GM21737 (cell line): Measurements from ENCODE around the gene CD8A.
"Not testable (repeated sequence)": the region's sequence is repeated elsewhere in the genome, so short reads cannot be mapped to it uniquely, and the experiment has no call there.

Experiments used
- ATAC-seq: cut with Tn5 transposase; IDR thresholded peaks from one replicate; pipeline ENCODE4 v1.9.1; 2021; ENCODE audit warnings: mild to moderate bottlenecking, moderate library complexity; ENCODE audit not compliant: unreplicated experiment

CD8A gene

GRCh38 chr2:86790676-86791572 lies at the start of gene CD8A:
CD8A (minus strand) TSS chr2:86790913; CDS start chr2:86790825, 88 bp downstream.
- no peak for ATAC-seq

DNA sequence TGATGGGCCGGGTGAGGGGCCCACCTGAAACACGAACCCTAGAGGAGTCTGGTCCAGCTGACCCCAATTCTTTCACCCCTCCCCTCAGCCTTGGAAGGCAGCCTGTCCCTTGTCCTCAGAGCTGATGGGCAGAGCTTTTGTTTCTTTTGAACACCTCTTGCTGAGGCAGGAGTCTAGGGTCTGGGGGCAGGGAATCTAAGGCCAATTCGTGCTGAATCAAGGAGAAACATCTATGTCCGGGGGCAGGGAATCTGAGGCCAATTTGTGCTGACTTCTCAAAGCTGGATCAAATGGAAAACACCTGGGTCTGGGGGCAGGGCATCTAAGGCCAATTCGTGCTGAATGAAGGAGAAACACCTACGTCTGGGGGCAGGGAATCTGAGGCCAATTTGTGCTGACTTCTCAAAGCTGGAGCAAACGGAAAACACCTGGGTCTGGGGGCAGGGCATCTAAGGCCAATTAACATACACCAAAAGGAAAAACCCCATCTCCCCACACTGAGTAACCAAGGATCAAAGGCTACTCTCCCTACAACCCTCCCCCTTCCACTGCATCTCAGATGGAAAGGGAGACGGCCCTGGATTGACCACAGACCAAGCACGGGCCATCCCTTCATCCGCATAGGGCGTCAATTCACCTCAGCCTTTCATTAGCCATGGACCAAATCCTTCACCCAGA lies 49.3 kb upstream of the CD8A start:
- not testable (repeated sequence) for ATAC-seq

- ATAC-seq = not testable (repeated sequence)
Measured at GRCh38 chr2:86839455-86839854, 48.7 kb upstream of the CD8A start.

DNA sequence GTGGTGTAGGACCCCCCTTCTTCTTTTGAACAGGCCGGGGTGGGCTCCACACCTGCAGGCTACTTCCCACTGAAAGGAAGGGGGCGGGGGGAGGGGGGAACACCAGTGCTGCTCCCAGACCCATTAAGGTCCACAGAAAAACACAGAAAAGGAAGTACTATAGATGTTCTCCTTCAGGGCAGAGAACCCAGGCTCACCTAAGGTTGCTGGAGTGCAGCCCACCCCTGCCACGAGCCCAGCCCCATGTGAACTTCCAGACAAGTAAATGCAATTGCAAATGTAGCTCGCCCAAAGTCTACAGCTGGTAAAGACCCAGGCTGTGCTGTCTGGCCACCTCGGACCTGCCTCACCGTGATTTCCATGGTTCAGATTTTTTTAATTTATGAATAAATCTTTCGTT lies 47.0 kb upstream of the CD8A start:
- ATAC-seq = not testable (repeated sequence)

DNA sequence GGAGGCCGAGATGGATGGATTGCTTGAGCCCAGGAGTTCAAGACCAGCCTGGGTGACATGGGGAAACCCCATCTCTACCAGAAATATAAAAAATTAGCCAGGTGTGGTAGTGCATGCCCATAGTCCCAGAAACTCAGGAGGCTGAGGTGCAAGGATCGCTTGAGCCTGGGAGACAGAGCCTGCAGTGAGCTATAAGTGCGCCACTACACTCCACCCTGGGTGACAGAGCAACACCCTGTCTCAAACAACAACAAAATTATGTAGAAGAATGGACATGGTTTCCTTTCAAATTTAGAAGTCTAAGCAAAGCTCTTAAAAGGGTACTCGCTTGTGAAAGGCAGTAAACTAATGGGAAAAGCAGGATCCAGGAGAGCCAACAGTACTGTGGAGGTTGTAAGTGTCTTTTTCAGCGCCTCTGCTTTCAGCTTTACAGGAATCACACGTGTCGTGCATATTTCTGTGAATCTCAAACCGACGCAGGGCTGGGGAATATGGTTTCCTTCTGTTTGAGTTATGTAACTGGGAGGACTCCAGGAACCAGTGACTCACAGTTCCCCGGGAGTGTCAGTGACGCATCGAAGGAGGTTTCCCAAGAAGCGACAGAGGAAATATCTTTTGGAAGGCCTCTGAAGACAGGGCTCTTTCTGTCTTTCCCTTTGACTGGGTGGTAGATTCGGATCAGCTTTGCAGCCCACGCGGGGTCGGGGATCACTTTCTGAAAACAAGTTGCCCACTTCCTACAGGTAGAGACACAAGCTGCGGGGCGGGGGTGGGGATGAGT lies 46.4 kb upstream of the CD8A start:
- not testable (repeated sequence) for ATAC-seq

DNA sequence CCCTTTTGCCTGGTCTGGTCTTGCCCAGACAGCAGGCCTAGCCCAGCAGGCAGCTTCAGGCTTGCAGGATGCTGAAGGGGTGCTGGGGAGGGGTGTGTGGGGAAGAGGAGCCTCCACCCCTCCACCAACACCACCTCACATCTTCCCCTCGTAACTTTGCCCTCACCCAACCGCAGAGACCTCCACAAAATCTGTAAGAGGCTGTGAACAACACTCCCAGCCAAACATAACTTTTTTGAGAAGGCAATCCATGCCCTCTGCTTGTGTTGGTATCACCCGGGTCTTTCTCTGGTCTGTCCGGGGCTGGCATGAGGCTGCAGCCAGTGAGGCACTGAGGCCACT lies 44.8 kb upstream of the CD8A start:
- ATAC-seq = not testable (repeated sequence)

DNA sequence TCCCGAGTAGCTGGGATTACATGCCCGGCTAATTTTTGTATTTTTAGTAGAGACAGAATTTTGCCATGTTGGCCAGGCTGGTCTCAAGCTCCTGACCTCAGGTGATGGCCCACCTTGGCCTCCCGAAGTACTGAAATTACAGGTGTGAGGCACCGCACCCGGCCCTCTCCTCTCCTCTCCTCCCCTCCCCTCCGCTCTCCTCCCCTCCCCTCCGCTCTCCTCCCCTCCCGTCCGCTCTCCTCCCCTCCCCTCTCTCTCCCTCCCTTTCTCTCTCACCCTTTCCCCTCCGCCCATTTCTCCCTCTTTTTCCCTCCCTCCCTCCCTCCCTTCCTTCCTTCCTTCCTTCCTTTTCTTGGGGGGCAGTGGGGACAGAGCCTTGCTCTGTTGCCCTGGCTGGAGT lies 42.6 kb upstream of the CD8A start:
- ATAC-seq = no peak

GRCh38 chr2:86832334-86833096 lies 41.8 kb upstream of the CD8A start:
- no peak for ATAC-seq

DNA sequence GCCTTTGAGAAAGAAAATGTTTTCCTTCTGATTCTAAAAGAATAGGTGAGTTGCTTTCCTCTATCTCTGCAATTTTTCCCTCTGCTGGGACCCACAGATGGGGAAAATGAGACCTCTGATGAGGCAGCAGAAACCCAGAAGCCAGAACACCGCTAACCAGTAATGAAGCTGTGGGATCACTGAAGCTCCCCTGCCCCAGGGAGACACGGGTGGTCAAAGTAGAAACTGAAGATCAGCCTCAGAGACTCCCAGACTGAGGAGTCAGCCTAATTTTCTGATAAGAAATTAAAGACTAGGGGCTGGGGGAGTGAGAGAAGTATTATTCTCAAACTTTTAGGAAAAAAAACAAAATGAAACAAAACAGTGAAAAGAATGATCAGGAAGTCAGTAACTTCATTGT lies 40.8 kb upstream of the CD8A start:
- no peak for ATAC-seq

DNA sequence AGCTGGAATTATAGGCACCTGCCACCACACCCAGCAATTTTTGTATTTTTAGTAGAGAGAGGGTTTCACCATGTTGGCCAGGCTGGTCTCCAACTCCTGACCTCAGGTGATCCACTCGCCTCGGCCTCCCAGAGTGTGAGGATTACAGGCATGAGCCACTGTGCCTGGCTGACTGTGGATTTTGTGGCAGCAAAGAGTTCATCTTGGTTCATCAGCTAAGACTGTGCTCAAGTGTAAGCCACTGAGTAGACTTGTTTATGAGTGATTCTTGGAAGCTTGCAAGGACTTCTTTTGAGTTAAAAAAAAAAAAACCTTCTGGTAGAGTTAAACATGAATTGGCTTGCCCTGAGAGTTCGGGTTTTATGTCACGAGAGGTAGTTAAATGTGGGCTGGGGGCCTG lies 36.2 kb upstream of the CD8A start:
- no peak for ATAC-seq

- no peak for ATAC-seq
Measured at GRCh38 chr2:86825693-86826381, 35.1 kb upstream of the CD8A start.

GRCh38 chr2:86825036-86825692 lies 34.5 kb upstream of the CD8A start:
- no peak for ATAC-seq

GRCh38 chr2:86822668-86823345 lies 32.1 kb upstream of the CD8A start:
- no peak for ATAC-seq

- no peak for ATAC-seq
Measured at GRCh38 chr2:86821842-86822241, 31.1 kb upstream of the CD8A start.

DNA sequence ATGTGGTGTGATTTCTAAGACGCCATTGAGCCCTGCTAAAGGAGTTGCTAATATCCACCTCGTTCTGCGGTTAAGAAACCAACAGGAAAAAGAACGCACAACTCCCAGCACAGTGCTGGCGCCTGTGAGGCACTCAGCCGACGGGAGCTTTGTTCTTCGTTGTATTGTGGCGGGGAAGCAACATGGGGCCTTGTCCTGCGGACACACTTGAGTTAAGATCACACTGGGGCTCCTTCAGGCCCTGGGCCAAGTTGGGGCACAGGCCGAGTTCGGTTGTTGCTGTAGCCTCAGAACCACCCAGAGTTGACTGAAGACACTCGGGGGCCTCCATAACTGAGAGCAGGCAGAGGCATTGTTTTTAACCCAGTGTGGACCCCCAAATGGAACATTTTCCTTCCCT lies 30.6 kb upstream of the CD8A start:
- ATAC-seq = no peak

DNA sequence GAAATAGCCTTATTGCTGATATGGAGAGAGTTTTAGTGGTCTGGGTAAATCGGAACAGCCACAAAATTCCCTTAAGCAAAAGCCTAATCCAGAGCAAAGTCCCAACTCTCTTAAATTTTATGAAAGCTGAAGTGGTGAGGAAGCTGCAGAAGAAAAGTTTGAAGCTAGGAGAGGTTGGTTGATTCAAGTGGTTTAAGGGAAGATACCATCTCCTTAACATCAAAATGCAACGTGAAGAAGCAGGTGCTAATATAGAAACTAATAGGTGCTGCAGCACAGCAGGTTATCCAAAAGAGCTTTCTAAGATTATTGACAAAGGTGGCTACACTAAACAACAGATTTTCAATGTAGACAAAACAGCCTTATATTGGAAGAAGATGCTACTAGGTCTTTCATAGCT lies 28.2 kb upstream of the CD8A start:
- no peak for ATAC-seq

DNA sequence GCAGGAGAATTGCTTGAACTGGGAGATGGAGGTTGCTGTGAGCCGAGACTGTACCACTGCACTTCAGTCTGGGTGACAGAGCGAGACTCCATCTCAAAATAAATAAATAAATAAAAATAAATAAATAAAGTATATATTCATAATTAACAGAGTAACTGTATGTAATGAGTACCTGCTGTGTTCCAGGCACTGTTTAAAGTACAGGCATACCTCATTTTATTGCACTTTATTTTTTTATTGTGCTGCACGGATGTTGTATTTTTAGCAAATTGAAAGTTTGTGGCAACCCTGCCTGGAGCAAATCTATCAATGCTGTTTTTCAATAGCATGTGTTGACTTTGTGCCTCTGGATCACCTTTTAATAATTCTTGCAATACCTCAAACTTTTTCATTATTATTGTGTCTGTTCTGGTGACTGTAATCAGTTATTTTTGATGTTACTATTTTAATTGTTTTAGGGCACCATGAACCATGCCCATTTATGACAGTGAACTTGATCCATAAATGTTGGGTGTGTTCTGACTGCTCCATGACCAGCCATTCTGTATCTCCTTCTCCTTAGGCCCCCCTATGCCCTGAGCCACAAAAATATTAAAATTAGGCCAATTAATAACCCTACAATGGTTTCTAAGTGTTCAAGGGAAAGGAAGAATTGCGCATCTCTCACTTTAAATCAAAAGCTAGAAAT lies 27.5 kb upstream of the CD8A start:
- ATAC-seq = no peak

DNA sequence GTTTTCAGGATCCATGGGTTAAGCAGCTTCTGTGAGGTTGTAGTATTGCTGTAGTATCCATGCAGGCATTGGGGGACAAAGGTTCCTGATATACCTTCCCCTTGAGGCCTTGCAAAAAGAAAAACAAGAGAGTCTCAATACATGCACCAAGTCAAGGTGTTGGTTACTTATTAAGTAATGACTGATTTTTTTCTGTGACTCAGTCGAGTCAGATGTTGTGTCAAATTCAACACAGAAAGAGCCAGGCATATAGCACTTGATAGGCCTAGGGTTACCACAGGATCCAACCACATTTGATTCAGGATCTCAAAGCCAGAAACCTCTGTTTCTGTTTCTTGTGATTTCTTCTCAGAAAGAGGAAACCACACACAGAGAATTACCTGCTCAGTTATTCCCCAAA lies 24.9 kb upstream of the CD8A start:
- ATAC-seq = no peak
